MM.1S (cell line): ENCODE measurements around the gene BOD1L2.

Experiments used
- DNase-seq: peaks from one replicate; pipeline ENCODE4 v3.0.0-alpha.2; 2015
- H2AFZ ChIP-seq: fragments of 300-600 bp; sonication (generic); 2 replicates; pipeline ENCODE4 v1.6.0; 2016; ENCODE audit warnings: antibody characterized with exemption, low read length
- H3F3A ChIP-seq: fragments of 300-600 bp; sonication (generic); 2 replicates; pipeline ENCODE4 v1.6.1; 2016; ENCODE audit warnings: mild to moderate bottlenecking, antibody characterized with exemption, low read length, moderate library complexity, mixed read lengths; ENCODE audit not compliant: insufficient read depth
- H3K27ac ChIP-seq: fragments of 300-600 bp; sonication (generic); 2 replicates; pipeline ENCODE4 v1.5.1; 2016; ENCODE audit warnings: mild to moderate bottlenecking, low read length
- H3K27me3 ChIP-seq: fragments of 300-600 bp; sonication (generic); replicated peaks from 2 replicates; pipeline ENCODE4 v1.6.0; 2016; ENCODE audit warnings: low read length; ENCODE audit not compliant: insufficient read depth
- H3K36me3 ChIP-seq: fragments of 300-600 bp; sonication (generic); replicated peaks from 2 replicates; pipeline ENCODE4 v1.6.1; 2016; ENCODE audit warnings: mild to moderate bottlenecking, low read length, mixed read lengths; ENCODE audit not compliant: insufficient read depth
- H3K4me1 ChIP-seq: fragments of 300-600 bp; sonication (generic); 2 replicates; pipeline ENCODE4 v1.6.1; 2016; ENCODE audit warnings: low read length, mixed read lengths
- H3K4me2 ChIP-seq: fragments of 300-600 bp; sonication (generic); 2 replicates; pipeline ENCODE4 v1.6.0; 2016; ENCODE audit warnings: low read depth, low read length
- H3K4me3 ChIP-seq: fragments of 300-600 bp; sonication (generic); 2 replicates; pipeline ENCODE4 v1.5.1; 2016; ENCODE audit warnings: low read length, mixed read lengths
- H3K79me2 ChIP-seq: fragments of 300-600 bp; sonication (generic); 2 replicates; pipeline ENCODE4 v1.6.1; 2016; ENCODE audit warnings: mixed run types, low read length, mixed read lengths
- H3K9ac ChIP-seq: fragments of 300-600 bp; sonication (generic); 2 replicates; pipeline ENCODE4 v1.6.1; 2016; ENCODE audit warnings: low read length, mixed read lengths
- H3K9me2 ChIP-seq: fragments of 300-600 bp; sonication (generic); replicated peaks from 2 replicates; pipeline ENCODE4 v1.6.1; 2016; ENCODE audit warnings: mild to moderate bottlenecking, low read length, mixed read lengths; ENCODE audit not compliant: insufficient read depth
- H3K9me3 ChIP-seq: fragments of 300-600 bp; sonication (generic); replicated peaks from 2 replicates; pipeline ENCODE4 v1.6.1; 2016; ENCODE audit warnings: mild to moderate bottlenecking, low read length, mixed read lengths; ENCODE audit not compliant: insufficient read depth
- H4K20me1 ChIP-seq: fragments of 300-600 bp; sonication (generic); 2 replicates; pipeline ENCODE4 v1.6.1; 2016; ENCODE audit warnings: mild to moderate bottlenecking, low read length, moderate library complexity, mixed read lengths; ENCODE audit not compliant: insufficient read depth
- EZH2 ChIP-seq: fragments of 300-600 bp; sonication (generic); optimal IDR thresholded peaks from 2 replicates; pipeline ENCODE3; 2017; ENCODE audit warnings: low read depth, mild to moderate bottlenecking, antibody characterized with exemption, low read length, mixed read lengths
- EZH2phosphoT487 ChIP-seq: fragments of 300-600 bp; sonication (generic); IDR thresholded peaks from 2 replicates; pipeline ENCODE4 v1.6.1; 2018; ENCODE audit warnings: antibody characterized with exemption, low read length
- TF ChIP-seq, protein P1 (sequence below): fragments of 300-600 bp; sonication (generic); IDR thresholded peaks from 2 replicates; pipeline ENCODE4 v1.5.1; 2016; ENCODE audit warnings: antibody characterized with exemption, low read length, mixed read lengths

Gene BOD1L2

DNA sequence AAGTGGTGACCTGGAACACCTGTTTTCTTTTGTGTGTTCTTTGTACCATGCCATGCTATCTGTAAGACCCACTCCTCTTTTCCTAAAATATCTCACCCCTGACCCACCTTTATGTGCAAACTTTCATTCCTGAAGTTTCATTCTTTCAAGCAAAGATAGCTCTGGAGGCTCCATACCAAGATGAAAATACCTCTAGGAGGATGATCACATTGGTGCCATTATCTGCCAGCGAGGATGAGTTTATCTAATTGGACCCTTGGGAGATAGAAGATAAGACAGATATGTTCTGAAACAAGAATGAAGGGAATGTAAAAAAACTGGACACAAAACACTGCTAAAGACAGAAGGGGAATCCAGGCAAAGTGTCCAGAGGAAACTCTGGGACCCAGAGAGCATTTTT, 24.1 kb downstream of the BOD1L2 start:
- Histone ChIP-seq H3K4me3 (no peak overlapping the region), H3K9ac (no peak overlapping the region), H2AFZ (no peak overlapping the region), H3F3A (no peaks in the 10 kb centered on the region), H3K27ac (no peak overlapping the region), H3K4me2 (no peak overlapping the region), H3K36me3 (no peaks in the 10 kb centered on the region), H3K27me3 (no peaks in the 10 kb centered on the region), H3K4me1 (no peaks in the 10 kb centered on the region), H4K20me1 (no peaks in the 10 kb centered on the region), H3K9me2 (no peaks in the 10 kb centered on the region), H3K9me3 (no peaks in the 10 kb centered on the region), H3K79me2 (no peaks in the 10 kb centered on the region)
- TF ChIP-seq, protein P1, sequence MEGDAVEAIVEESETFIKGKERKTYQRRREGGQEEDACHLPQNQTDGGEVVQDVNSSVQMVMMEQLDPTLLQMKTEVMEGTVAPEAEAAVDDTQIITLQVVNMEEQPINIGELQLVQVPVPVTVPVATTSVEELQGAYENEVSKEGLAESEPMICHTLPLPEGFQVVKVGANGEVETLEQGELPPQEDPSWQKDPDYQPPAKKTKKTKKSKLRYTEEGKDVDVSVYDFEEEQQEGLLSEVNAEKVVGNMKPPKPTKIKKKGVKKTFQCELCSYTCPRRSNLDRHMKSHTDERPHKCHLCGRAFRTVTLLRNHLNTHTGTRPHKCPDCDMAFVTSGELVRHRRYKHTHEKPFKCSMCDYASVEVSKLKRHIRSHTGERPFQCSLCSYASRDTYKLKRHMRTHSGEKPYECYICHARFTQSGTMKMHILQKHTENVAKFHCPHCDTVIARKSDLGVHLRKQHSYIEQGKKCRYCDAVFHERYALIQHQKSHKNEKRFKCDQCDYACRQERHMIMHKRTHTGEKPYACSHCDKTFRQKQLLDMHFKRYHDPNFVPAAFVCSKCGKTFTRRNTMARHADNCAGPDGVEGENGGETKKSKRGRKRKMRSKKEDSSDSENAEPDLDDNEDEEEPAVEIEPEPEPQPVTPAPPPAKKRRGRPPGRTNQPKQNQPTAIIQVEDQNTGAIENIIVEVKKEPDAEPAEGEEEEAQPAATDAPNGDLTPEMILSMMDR = no peak
- TF ChIP-seq EZH2 (no peak), EZH2phosphoT487 (no peak)
- no peak for DNase-seq

DNA sequence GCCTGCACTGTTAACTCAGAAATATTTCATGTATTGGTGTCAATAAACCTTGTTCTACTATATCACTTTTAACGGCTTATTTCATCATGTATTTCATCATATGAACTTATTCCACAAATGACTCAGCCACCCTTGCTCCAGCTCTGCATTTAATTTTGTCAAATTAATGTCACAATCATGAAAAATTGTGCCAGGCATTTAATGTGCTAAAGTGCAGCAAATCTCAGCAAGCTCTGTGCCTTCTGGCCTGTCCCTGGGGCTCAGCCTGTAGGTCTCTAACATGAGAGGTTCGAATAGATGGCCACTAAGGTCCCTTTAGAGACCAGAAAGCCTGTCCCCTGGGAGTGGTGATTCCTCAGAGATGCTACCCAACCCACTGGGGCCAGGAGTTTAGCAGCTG, 28.6 kb downstream of the BOD1L2 start:
- no peak overlapping the region for H3K9ac ChIP-seq
- H3K36me3 ChIP-seq = no peaks in the 10 kb centered on the region
- no peaks in the 10 kb centered on the region for H4K20me1 ChIP-seq
- no peaks in the 10 kb centered on the region for H3F3A ChIP-seq
- H3K27ac ChIP-seq = no peak overlapping the region
- no peak for DNase-seq
- no peaks in the 10 kb centered on the region for H3K27me3 ChIP-seq
- H3K9me3 ChIP-seq = no peaks in the 10 kb centered on the region
- H3K79me2 ChIP-seq = no peaks in the 10 kb centered on the region
- no peaks in the 10 kb centered on the region for H3K9me2 ChIP-seq
- H3K4me1 ChIP-seq = no peaks in the 10 kb centered on the region
- H2AFZ ChIP-seq = no peak overlapping the region
- H3K4me3 ChIP-seq = no peak overlapping the region
- TF ChIP-seq EZH2 (no peak), EZH2phosphoT487 (no peak)
- TF ChIP-seq, protein P1 = no peak
- no peak overlapping the region for H3K4me2 ChIP-seq

DNA sequence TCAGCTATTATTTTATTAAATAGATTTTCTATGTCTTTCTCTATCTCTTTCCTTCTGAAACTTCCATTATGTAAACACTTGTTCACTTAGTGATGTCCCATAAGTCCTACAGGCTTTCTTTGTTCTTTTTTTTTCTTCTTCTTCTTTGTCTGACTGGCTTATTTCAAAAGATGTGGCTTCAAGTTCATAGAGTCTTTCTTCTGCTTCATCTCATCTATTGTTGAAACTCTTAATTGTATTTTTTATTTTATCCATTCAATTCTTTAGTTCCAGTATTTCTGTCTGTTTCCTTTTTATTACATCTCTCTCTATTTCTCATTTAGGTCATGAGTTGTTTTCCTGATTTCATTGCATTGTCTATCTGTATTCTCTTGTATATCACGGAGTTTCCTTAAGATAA, 38.5 kb downstream of the BOD1L2 start:
- Histone ChIP-seq H3K4me2 (no peak overlapping the region), H3K4me1 (no peaks in the 10 kb centered on the region), H4K20me1 (no peaks in the 10 kb centered on the region), H3K36me3 (no peaks in the 10 kb centered on the region), H3K27me3 (no peaks in the 10 kb centered on the region), H3K9me2 (no peaks in the 10 kb centered on the region), H3K9ac (no peak overlapping the region), H3K9me3 (no peaks in the 10 kb centered on the region), H3F3A (no peaks in the 10 kb centered on the region), H3K27ac (no peak overlapping the region), H2AFZ (no peak overlapping the region), H3K4me3 (no peak overlapping the region), H3K79me2 (no peaks in the 10 kb centered on the region)
- TF ChIP-seq, protein P1 = no peak
- TF ChIP-seq EZH2phosphoT487 = no peak
- TF ChIP-seq EZH2 = no peak
- DNase-seq = no peak
